ENCODE data around the gene ZNF709. TPM values are rescaled to one million over a fixed set of nuclear protein-coding genes. Genes with fewer than 3 reads are reported as not detected.
"Not testable (repeated sequence)": the region's sequence is repeated elsewhere in the genome, so short reads cannot be mapped to it uniquely, and the experiment has no call there.

The ZNF709 gene
- total and polyA plus RNA-seq, 2 donors from 2014 or later, result 2.2 to 5.7 TPM

DNA sequence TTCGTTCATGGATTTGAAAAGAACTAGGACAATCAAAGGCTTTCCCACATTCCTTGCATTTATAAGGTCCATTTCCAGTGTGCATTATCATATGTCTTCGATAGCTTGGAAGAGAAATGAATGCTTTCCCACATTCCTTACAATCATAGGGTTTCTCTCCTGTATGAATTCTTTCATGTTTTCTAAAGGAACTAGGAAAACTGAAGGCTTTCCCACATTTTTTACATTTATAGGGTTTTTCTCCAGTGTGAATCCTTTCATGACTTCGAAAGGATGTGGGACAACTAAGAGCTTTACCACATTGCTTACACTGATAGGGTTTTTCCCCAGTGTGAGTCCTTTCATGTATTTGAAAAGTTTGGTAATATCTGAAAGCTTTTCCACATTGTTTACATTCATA is 19.8 kb downstream of the ZNF709 start:
- no peaks in the 10 kb centered on the region for H3K27me3 ChIP-seq (ENCODE audit: control insufficient read depth, insufficient read depth, low read length)
- TF ChIP-seq, protein P1, sequence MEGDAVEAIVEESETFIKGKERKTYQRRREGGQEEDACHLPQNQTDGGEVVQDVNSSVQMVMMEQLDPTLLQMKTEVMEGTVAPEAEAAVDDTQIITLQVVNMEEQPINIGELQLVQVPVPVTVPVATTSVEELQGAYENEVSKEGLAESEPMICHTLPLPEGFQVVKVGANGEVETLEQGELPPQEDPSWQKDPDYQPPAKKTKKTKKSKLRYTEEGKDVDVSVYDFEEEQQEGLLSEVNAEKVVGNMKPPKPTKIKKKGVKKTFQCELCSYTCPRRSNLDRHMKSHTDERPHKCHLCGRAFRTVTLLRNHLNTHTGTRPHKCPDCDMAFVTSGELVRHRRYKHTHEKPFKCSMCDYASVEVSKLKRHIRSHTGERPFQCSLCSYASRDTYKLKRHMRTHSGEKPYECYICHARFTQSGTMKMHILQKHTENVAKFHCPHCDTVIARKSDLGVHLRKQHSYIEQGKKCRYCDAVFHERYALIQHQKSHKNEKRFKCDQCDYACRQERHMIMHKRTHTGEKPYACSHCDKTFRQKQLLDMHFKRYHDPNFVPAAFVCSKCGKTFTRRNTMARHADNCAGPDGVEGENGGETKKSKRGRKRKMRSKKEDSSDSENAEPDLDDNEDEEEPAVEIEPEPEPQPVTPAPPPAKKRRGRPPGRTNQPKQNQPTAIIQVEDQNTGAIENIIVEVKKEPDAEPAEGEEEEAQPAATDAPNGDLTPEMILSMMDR (IDR thresholded peaks at IDR 0.05; ENCODE audit: borderline replicate concordance, extremely low read depth, insufficient read depth), result no peak
- FAIRE-seq, result no peak
- H3K9me3 ChIP-seq (ENCODE audit: control insufficient read depth in 2 of 3, insufficient read depth in 1 of 3, low read length in 3 of 3), result peaks cover 8 to 40% (median 18%) of the 10 kb centered on the region in 3 donors
- intact Hi-C loops (cut with DNase I), result no loop called here
- no peak for DNase-seq
- peak overlapping the region in 1 of 3 donors; percentile 24 for H3K4me3 ChIP-seq (ENCODE audit: low read length in 3 of 3)
- peaks cover 13 to 19% (median 18%) of the 10 kb centered on the region in 3 donors for H3K36me3 ChIP-seq (ENCODE audit: control insufficient read depth in 2 of 3, insufficient read depth in 3 of 3, low read length in 3 of 3)
- no peak overlapping the region for H3K27ac ChIP-seq (ENCODE audit: low read depth in 2 of 2, low read length in 2 of 2)
- no peaks in the 10 kb centered on the region for H3K4me1 ChIP-seq (ENCODE audit: control insufficient read depth in 2 of 3, insufficient read depth in 2 of 3, low read depth in 1 of 3, low read length in 3 of 3)
- no peak overlapping the region for H3K9ac ChIP-seq (ENCODE audit: low read length in 3 of 3)

DNA sequence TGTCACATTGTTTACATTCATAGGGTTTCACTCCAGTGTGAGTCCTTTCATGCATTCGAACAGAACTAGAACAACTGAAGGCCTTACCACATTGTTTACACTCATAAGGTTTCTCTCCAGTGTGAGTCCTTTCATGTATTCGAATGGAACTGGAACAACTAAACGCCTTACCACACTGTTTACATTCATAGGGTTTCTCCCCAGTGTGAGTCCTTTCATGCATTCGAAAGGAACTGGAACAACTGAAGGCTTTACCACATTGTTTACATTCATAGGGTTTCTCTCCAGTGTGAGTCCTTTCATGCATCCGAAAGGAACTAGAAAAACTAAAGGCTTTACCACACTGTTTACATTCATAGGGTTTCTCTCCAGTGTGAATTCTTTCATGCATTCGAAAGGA is 20.5 kb downstream of the ZNF709 start:
- Histone ChIP-seq H3K36me3 (ENCODE audit: control insufficient read depth in 2 of 3, insufficient read depth in 3 of 3, low read length in 3 of 3) (peaks cover 13 to 19% (median 18%) of the 10 kb centered on the region in 3 donors), H3K4me3 (ENCODE audit: low read length in 3 of 3) (peak overlapping the region in 1 of 3 donors; percentile 3), H3K9me3 (ENCODE audit: control insufficient read depth in 2 of 3, insufficient read depth in 1 of 3, low read length in 3 of 3) (peaks cover 8 to 44% (median 18%) of the 10 kb centered on the region in 3 donors)
- H3K27me3 ChIP-seq (ENCODE audit: control insufficient read depth, insufficient read depth, low read length); H3K27ac ChIP-seq (ENCODE audit: low read depth in 2 of 2, low read length in 2 of 2); H3K4me1 ChIP-seq (ENCODE audit: control insufficient read depth in 2 of 3, insufficient read depth in 2 of 3, low read depth in 1 of 3, low read length in 3 of 3); intact Hi-C loops (cut with DNase I); DNase-seq; FAIRE-seq; H3K9ac ChIP-seq (ENCODE audit: low read length in 3 of 3): not testable (repeated sequence)

DNA sequence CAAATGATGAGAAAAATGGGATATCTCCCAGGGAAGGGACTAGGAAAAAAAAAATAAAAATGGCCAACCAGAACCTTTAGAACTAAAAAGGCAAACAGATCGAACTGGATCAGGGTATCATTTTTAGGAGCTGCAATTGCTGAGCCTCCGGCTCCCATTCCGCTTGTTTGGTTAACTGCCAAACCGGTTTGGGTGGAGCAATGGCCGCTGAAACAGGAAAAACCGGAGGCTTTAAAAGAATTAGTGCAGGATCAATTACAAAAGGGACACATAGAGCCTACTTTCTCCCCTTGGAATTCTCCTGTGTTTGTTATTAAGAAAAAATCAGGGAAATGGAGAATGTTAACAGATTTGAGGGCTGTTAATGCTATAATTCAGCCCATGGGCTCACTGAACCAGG is 31.1 kb downstream of the ZNF709 start:
- no peaks in the 10 kb centered on the region for H3K4me1 ChIP-seq (ENCODE audit: control insufficient read depth in 2 of 3, insufficient read depth in 2 of 3, low read depth in 1 of 3, low read length in 3 of 3)
- no peak overlapping the region for H3K9ac ChIP-seq (ENCODE audit: low read length in 3 of 3)
- no peak for FAIRE-seq
- no peak overlapping the region for H3K4me3 ChIP-seq (ENCODE audit: low read length in 3 of 3)
- H3K27me3 ChIP-seq (ENCODE audit: control insufficient read depth, insufficient read depth, low read length), result no peaks in the 10 kb centered on the region
- DNase-seq, result peak in 3 of 5 donors; percentile 30 to 65 (median 60)
- intact Hi-C loops (cut with DNase I), result no loop called here
- peaks cover 0 to 8% (median 0%) of the 10 kb centered on the region in 3 donors for H3K9me3 ChIP-seq (ENCODE audit: control insufficient read depth in 2 of 3, insufficient read depth in 1 of 3, low read length in 3 of 3)
- no peaks in the 10 kb centered on the region for H3K36me3 ChIP-seq (ENCODE audit: control insufficient read depth in 2 of 3, insufficient read depth in 3 of 3, low read length in 3 of 3)
- TF ChIP-seq, protein P1 (IDR thresholded peaks at IDR 0.05; ENCODE audit: borderline replicate concordance, extremely low read depth, insufficient read depth), result no peak
- no peak overlapping the region for H3K27ac ChIP-seq (ENCODE audit: low read depth in 2 of 2, low read length in 2 of 2)

DNA sequence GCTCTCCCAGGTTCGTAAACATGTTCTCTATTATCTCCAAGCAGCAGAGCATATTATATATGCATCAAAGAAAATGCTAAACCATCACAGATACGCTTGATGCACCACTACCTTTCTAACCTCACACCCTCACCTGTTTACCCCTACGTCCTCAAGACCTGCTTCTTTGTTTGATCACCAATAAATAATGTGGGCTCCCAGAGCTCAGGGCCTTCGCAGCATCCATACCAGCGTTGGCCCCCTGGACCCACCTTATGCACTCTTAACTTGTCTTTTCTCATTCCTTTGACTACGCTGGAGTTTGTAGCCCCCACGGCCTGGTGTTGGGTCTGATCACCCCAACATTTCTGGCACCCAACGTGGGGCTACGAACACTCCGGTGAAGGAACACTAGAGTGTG is 33.8 kb downstream of the ZNF709 start:
- no peaks in the 10 kb centered on the region for H3K27me3 ChIP-seq (ENCODE audit: control insufficient read depth, insufficient read depth, low read length)
- no peak overlapping the region for H3K27ac ChIP-seq (ENCODE audit: low read depth in 2 of 2, low read length in 2 of 2)
- no peak for DNase-seq
- intact Hi-C loops (cut with DNase I), result no loop called here
- H3K9me3 ChIP-seq (ENCODE audit: control insufficient read depth in 2 of 3, insufficient read depth in 1 of 3, low read length in 3 of 3), result peaks cover 0 to 8% (median 2%) of the 10 kb centered on the region in 3 donors
- H3K4me3 ChIP-seq (ENCODE audit: low read length in 3 of 3), result no peak overlapping the region
- no peak for FAIRE-seq
- no peaks in the 10 kb centered on the region for H3K36me3 ChIP-seq (ENCODE audit: control insufficient read depth in 2 of 3, insufficient read depth in 3 of 3, low read length in 3 of 3)
- no peak overlapping the region for H3K9ac ChIP-seq (ENCODE audit: low read length in 3 of 3)
- TF ChIP-seq, protein P1 (IDR thresholded peaks at IDR 0.05; ENCODE audit: borderline replicate concordance, extremely low read depth, insufficient read depth), result no peak
- H3K4me1 ChIP-seq (ENCODE audit: control insufficient read depth in 2 of 3, insufficient read depth in 2 of 3, low read depth in 1 of 3, low read length in 3 of 3), result no peaks in the 10 kb centered on the region

Data from kidney (tissue), 14 donors.